ENCODE results near the gene DCPS. TPM values are rescaled to one million over a fixed set of nuclear protein-coding genes. Genes with fewer than 3 reads are reported as not detected.

The DCPS gene
- total RNA-seq, 1 donor from 2014 or later = 7.2 TPM

DNA sequence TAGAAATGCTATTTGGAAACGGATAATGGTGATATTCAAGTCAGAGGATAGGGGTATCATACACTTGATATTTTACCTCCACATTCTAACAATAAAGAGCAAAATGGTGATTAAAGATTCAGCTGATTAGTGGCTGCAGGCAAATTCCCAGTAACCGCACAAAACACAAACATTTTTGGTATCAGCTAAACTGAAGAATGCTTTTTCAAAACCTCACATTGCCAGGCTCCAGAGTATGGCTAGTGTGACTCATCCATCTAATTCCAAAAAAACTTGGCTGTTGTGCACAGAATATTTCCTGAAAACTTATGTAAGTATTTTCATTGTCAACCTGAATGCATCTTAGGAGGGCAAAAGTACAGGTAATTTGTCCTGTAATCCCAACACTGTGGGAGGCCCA is 46.1 kb upstream of the DCPS start:
- Mint-ChIP-seq H3K27me3 (ENCODE audit: unreplicated experiment) (peaks cover 1% of the 10 kb centered on the region), H3K4me1 (ENCODE audit: low read depth, unreplicated experiment) (no peaks in the 10 kb centered on the region), H3K9me3 (ENCODE audit: unreplicated experiment) (no peaks in the 10 kb centered on the region), H3K4me3 (ENCODE audit: unreplicated experiment) (no peak overlapping the region), H3K36me3 (ENCODE audit: unreplicated experiment) (no peaks in the 10 kb centered on the region), H3K27ac (ENCODE audit: unreplicated experiment) (no peak overlapping the region)
- DNase-seq = no peak
- TF ChIP-seq, protein P1, sequence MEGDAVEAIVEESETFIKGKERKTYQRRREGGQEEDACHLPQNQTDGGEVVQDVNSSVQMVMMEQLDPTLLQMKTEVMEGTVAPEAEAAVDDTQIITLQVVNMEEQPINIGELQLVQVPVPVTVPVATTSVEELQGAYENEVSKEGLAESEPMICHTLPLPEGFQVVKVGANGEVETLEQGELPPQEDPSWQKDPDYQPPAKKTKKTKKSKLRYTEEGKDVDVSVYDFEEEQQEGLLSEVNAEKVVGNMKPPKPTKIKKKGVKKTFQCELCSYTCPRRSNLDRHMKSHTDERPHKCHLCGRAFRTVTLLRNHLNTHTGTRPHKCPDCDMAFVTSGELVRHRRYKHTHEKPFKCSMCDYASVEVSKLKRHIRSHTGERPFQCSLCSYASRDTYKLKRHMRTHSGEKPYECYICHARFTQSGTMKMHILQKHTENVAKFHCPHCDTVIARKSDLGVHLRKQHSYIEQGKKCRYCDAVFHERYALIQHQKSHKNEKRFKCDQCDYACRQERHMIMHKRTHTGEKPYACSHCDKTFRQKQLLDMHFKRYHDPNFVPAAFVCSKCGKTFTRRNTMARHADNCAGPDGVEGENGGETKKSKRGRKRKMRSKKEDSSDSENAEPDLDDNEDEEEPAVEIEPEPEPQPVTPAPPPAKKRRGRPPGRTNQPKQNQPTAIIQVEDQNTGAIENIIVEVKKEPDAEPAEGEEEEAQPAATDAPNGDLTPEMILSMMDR (IDR thresholded peaks at IDR 0.05; ENCODE audit: partially characterized antibody, unreplicated experiment) = no peak

DNA sequence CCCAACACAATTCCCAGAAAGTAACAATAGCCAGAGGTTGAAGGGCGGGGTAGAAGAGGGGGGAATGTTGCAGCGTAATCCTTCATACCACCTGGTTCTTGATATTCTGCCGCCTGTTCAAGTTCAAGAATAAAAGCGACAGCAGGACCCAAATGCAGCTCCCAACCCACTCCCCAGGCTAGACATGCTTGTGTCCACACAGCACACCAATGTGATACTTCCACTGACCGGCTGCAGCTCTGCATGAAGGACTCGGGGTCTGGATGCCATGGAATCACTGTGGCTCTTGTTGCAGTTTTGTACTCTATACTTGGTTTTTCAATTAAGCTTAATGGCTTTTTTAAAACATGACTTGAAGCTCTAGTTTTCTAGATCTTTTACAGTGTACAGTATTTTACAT is 41.6 kb upstream of the DCPS start:
- TF ChIP-seq, protein P1 (IDR thresholded peaks at IDR 0.05; ENCODE audit: partially characterized antibody, unreplicated experiment) = no peak
- no peak for DNase-seq
- H3K4me1 Mint-ChIP-seq (ENCODE audit: low read depth, unreplicated experiment) = no peaks in the 10 kb centered on the region
- peaks cover 3% of the 10 kb centered on the region for H3K27me3 Mint-ChIP-seq (ENCODE audit: unreplicated experiment)
- H3K4me3 Mint-ChIP-seq (ENCODE audit: unreplicated experiment) = no peak overlapping the region
- no peak overlapping the region for H3K27ac Mint-ChIP-seq (ENCODE audit: unreplicated experiment)
- no peaks in the 10 kb centered on the region for H3K36me3 Mint-ChIP-seq (ENCODE audit: unreplicated experiment)
- peaks cover 1% of the 10 kb centered on the region for H3K9me3 Mint-ChIP-seq (ENCODE audit: unreplicated experiment)

DNA sequence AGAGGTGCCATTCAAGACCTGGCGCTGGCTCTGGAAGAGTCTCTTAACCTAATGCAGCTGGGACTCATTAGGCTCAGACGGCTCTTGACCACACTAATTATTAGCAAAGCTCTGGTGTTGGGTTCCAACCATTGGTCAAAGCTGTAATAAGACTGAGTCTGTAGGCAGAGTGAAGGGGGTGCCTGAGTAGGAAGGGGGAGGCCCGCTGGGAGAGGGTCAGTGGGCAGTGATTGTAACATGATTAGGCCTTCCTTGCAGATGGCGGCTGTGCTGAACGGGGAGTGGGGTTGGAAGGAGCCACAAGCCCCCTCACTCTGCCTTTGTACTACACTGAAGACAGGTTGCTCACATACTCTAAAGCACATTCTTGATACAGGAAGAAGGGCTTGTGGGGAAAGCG is 40.4 kb upstream of the DCPS start:
- no peaks in the 10 kb centered on the region for H3K36me3 Mint-ChIP-seq (ENCODE audit: unreplicated experiment)
- no peak for DNase-seq
- H3K4me3 Mint-ChIP-seq (ENCODE audit: unreplicated experiment) = no peak overlapping the region
- H3K4me1 Mint-ChIP-seq (ENCODE audit: low read depth, unreplicated experiment) = no peaks in the 10 kb centered on the region
- peaks cover 7% of the 10 kb centered on the region for H3K27me3 Mint-ChIP-seq (ENCODE audit: unreplicated experiment)
- H3K27ac Mint-ChIP-seq (ENCODE audit: unreplicated experiment) = no peak overlapping the region
- TF ChIP-seq, protein P1 (IDR thresholded peaks at IDR 0.05; ENCODE audit: partially characterized antibody, unreplicated experiment) = no peak
- H3K9me3 Mint-ChIP-seq (ENCODE audit: unreplicated experiment) = peaks cover 6% of the 10 kb centered on the region

DNA sequence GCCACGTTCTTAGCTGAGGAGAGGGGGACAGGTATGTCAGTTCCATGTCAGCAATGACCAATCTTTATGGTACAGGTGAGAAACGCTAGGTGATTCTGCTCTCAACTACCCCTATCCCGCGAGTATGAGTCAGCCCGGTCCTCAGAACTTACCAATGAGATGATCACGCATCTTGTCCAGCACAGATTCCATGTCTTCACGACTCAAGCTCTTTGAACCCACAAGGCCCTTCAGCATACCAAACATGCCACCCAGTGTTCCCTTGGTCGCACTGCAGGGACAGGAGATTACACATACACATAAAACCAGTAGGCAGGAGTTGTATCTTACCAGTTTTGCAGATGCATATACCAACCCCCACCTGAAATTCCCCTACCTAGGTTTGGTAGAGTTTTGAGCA is 38.0 kb upstream of the DCPS start:
- H3K4me1 Mint-ChIP-seq (ENCODE audit: low read depth, unreplicated experiment) = peaks cover 2% of the 10 kb centered on the region
- H3K36me3 Mint-ChIP-seq (ENCODE audit: unreplicated experiment) = no peaks in the 10 kb centered on the region
- TF ChIP-seq, protein P1 (IDR thresholded peaks at IDR 0.05; ENCODE audit: partially characterized antibody, unreplicated experiment) = no peak
- H3K4me3 Mint-ChIP-seq (ENCODE audit: unreplicated experiment) = no peak overlapping the region
- H3K9me3 Mint-ChIP-seq (ENCODE audit: unreplicated experiment) = peaks cover 6% of the 10 kb centered on the region
- peaks cover 9% of the 10 kb centered on the region for H3K27me3 Mint-ChIP-seq (ENCODE audit: unreplicated experiment)
- no peak overlapping the region for H3K27ac Mint-ChIP-seq (ENCODE audit: unreplicated experiment)
- no peak for DNase-seq

DNA sequence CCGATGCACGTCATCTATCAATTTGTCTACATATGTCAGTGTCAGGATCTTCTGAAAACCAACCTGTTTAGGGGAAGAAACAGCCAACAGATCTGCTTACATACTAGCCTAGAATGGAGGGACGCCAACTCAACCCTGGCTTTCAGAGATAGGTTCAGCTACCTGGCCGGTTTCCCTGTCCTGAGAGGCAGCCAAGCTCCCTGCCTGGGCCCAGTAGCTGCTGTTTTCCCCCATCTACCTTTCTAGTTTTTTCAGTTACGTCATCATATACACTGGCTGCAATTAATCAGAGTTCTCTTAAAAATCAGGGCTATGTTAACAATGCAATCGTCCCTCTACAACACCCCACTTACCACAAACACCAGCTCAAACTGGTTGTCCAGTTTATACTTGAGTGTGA is 36.2 kb upstream of the DCPS start:
- H3K9me3 Mint-ChIP-seq (ENCODE audit: unreplicated experiment) = peaks cover 6% of the 10 kb centered on the region

More for the DNA sequence above, 36.2 kb upstream of the DCPS start:
- DNase-seq = no peak
- TF ChIP-seq, protein P1 (IDR thresholded peaks at IDR 0.05; ENCODE audit: partially characterized antibody, unreplicated experiment) = no peak
- Mint-ChIP-seq H3K27me3 (ENCODE audit: unreplicated experiment) (peaks cover 8% of the 10 kb centered on the region), H3K4me1 (ENCODE audit: low read depth, unreplicated experiment) (peaks cover 2% of the 10 kb centered on the region), H3K4me3 (ENCODE audit: unreplicated experiment) (peak overlapping the region; percentile 94), H3K36me3 (ENCODE audit: unreplicated experiment) (no peaks in the 10 kb centered on the region), H3K27ac (ENCODE audit: unreplicated experiment) (peak overlapping the region; percentile 86)

All from glutamatergic neuron (in vitro differentiated cells).